Adipose tissue (tissue), 3 donors: ENCODE results near the gene HLCS. TPM values are rescaled to one million over a fixed set of nuclear protein-coding genes. Genes with fewer than 3 reads are reported as not detected.

ENCODE experiments used
- H3K27ac ChIP-seq: one replicate; pipeline ENCODE4 v1.5.1; 2013; ENCODE audit warnings: low read depth, low read length
- WGBS, 3 donors: extraction: QIAGEN DNeasy Blood & Tissue Kit; methylation state at CpG; one replicate each; pipeline ENCODE4 v1.1.7; 2013; 5-methylcytosine and 5-hydroxymethylcytosine counted together
- polyA plus RNA-seq, 3 donors: library from polyadenylated mRNA; stranded (reverse); fragments of 200-250 nt; gene quantifications; one replicate each; pipeline ENCODE4 v1.2.3, GENCODE V29; 2013
- donor health status: healthy with polysubstance abuse.
- donor health status: Bipolar disorder and iron deficiency.
- donor health status: healthy.

Gene HLCS
- polyA plus RNA-seq, 3 donors = 6.0 to 7.8 (median 7.3) TPM

DNA sequence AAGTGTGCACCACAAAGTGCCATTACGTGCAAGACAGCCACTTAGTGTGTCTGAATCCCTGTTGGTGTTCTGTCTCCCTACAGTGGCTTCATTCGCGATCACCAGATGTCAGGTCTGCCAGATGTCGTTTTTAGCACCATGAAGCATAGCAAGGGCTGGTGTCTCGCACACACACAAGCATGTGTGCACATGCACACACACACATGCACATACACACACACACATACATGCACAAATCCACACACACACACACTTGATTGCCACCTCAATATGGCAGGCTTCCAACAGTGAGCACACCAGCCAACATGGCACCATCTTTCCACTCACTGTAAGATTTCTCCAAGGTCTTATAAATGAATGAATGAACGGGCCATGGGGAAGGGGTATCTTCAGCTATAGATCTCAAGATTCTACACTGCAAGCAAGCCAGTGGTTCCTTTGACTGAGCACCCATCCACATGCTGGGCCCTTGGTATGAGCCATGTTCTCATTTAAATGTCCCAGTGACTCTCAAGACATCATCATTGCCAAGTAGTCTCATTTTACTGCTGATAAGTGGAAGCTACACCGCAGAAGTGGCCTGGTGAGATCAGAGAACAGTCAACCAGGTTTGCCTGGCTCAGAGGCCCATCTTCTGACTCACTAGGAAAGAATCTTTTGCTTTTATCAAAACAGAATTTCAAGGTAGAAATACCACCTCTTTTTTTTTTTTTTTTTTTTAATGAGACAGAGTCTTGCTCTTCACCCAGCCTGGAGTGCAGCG is 182.7 kb downstream of the HLCS start:
- WGBS, 3 donors = 94 to 96% (median 96%) methylated on average over 8 of the region's 8 CpGs
- H3K27ac ChIP-seq = no peak overlapping the region

DNA sequence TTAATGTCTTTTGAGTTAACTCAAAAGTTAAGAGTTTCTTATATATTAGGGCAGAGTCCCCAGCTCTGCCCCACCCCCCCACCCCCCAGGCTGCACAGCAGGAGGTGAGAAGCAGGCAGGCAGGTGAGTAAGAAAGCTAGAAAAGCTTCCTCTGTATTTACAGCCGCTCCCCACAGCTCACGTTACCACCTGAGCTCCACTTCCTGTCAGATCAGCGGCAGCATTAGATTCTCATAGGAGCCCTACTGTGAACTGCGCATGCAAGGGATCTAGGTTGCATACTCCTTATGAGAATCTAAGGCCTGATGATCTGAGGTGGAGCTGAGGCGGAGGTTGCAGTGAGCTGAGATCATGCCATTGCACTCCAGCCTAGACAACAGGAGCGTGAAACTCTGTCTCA is 185.6 kb downstream of the HLCS start:
- H3K27ac ChIP-seq = no peak overlapping the region
- whole genome bisulfite sequencing, 3 donors = 80 to 99% (median 97%) methylated on average over 6 of the region's 6 CpGs

GRCh38 chr21:36776981-36777617 is 189.4 kb downstream of the HLCS start:
- no peak overlapping the region for H3K27ac ChIP-seq
- WGBS, 3 donors = 68 to 79% (median 74%) methylated on average over 10 of the region's 10 CpGs

- WGBS, 3 donors = 62 to 76% (median 70%) methylated on average over 8 of the region's 8 CpGs
- no peak overlapping the region for H3K27ac ChIP-seq
Observed at GRCh38 chr21:36773995-36774394, 192.5 kb downstream of the HLCS start.

- H3K27ac ChIP-seq = no peak overlapping the region
- 14 to 71% (median 46%) methylated on average over 5 of the region's 5 CpGs for WGBS, 3 donors
Observed at GRCh38 chr21:36773117-36773516, 193.4 kb downstream of the HLCS start.

GRCh38 chr21:36769051-36769839 is 197.2 kb downstream of the HLCS start:
- H3K27ac ChIP-seq = no peak overlapping the region
- 37 to 56% (median 55%) methylated on average over 8 of the region's 8 CpGs for WGBS, 3 donors

GRCh38 chr21:36768496-36768895 is 198.0 kb downstream of the HLCS start:
- no peak overlapping the region for H3K27ac ChIP-seq
- 89 to 94% (median 94%) methylated on average over 13 of the region's 13 CpGs for WGBS, 3 donors

DNA sequence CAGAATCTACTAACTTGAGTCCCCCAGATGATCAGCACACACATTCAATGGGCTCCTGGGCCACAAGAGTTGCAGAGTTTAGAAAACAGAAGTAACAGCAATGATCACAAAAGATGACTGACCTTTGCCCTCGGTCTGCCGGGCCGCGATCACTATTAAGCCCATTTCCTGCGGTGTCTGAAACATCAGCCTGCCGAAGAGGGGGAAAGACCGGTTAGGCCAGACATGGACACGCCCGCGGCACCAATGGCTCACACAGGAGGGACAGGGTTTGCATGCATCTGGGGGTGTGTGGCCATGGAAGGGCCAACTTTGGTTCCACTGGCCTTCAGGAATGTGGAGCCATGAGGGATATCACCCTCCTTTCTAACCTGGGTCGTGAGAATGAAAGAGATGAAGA is 199.4 kb downstream of the HLCS start:
- H3K27ac ChIP-seq = no peak overlapping the region
- WGBS, 3 donors = 94 to 98% (median 96%) methylated on average over 11 of the region's 11 CpGs

DNA sequence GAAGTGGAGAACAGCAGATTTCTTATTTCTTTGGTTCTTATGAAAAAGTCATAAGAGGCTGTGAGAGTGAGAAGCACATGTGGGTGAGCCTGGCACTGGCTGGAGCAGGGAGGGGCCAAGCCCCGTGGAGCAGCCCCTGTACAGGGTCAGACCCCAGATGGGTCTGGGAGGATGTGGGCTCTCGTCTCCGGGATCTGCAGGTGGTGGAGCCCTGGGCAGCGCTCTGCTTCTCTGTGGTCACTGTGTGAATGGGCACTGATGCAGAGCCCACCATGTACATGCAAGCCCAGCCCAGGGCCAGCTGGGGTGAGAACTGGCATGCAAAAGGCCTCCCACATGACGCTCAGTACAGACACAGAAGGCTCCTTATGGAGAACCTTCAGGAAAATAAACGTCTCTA is 200.0 kb downstream of the HLCS start:
- H3K27ac ChIP-seq = no peak overlapping the region
- 94 to 95% (median 95%) methylated on average over 6 of the region's 6 CpGs for WGBS, 3 donors

DNA sequence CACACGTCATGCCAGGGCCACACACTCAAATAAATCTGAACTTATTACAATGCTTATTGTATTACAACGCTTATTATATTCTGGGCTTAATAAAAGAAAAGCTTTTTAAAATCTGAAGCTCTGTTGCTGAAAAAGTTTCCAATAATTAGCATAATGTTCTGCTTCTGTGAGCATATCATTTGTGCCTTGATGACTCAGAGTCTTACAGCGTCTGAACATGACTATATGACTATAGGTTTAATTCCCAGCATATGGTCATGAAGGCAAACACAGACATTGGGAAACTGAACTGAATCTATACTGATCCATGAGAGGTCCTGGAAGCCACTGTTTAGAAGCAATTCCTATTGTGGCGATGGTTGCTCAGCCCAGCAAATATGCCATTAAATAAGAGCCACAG is 201.2 kb downstream of the HLCS start:
- H3K27ac ChIP-seq = no peak overlapping the region
- 95 to 97% (median 97%) methylated on average over 4 of the region's 4 CpGs for WGBS, 3 donors

DNA sequence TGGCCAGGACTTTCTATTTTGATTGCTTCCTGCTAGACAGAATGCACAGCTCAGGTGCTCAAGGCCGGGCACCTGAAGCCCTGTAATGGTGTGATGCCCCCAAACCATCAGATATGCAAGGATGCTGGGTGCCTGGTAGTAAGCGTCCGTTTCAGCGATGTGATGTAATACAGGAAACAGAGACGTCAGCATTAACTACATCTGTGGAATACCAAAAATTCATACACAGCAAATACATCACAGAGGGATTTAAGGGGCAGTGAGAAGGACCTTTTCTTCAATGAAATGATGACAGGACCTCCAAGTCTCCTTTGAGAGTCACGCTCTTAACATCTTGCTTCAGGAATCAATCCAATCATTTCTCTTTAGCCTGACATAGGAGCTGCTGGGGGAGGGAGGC is 203.2 kb downstream of the HLCS start:
- H3K27ac ChIP-seq = no peak overlapping the region
- WGBS, 3 donors = 78 to 95% (median 80%) methylated on average over 6 of the region's 6 CpGs

- H3K27ac ChIP-seq = no peak overlapping the region
- WGBS, 3 donors = 90 to 91% (median 90%) methylated on average over 9 of the region's 9 CpGs
Observed at GRCh38 chr21:36762642-36763041, 203.8 kb downstream of the HLCS start.

DNA sequence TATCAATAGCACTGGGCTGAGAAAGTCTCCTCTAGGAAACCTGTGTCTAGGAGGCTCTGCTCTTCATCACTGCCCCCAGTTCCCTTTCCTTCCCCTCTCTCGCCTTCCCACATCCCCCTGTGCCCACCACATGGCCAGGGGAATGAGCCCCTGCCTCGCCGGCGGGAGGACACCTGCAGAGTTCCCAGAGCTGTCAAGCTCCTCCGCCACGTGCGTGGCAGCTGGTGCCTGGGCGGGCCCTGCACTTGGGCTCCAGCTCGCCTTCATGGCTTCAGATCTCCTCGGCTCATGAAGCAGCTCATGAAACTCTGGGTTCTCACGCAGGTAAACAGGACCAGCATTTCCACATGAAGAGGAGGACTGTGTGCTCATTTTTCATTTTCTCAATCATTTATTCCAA is 204.8 kb downstream of the HLCS start:
- WGBS, 3 donors = 55 to 99% (median 93%) methylated on average over 11 of the region's 11 CpGs
- no peak overlapping the region for H3K27ac ChIP-seq

GRCh38 chr21:36759348-36760083 is 207.0 kb downstream of the HLCS start:
- 77 to 79% (median 79%) methylated on average over 12 of the region's 12 CpGs for WGBS, 3 donors
- no peak overlapping the region for H3K27ac ChIP-seq

DNA sequence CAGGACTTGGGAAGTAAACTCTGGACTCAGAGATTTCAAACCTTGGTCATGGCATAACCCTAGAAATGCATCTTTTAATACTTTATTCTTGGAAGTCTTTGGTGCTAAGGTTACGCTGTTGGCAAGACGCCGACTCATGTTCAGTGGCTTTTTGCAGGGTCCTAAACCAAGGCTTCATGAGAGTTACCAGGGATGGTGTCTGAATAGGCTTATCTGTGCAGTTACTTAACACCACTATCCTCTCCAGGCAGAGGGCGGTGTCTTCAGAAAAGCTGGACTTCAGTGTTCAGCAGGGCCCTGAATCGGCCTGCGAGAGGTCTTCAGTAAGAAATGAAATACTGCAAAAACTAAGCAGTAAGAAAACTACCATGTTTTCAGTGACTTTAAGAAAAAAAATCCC is 209.3 kb downstream of the HLCS start:
- H3K27ac ChIP-seq = no peak overlapping the region
- WGBS, 3 donors = 95 to 96% (median 95%) methylated on average over 6 of the region's 6 CpGs

- 88 to 91% (median 89%) methylated on average over 7 of the region's 7 CpGs for WGBS, 3 donors
Observed at GRCh38 chr21:36756527-36756926, 209.9 kb downstream of the HLCS start.

DNA sequence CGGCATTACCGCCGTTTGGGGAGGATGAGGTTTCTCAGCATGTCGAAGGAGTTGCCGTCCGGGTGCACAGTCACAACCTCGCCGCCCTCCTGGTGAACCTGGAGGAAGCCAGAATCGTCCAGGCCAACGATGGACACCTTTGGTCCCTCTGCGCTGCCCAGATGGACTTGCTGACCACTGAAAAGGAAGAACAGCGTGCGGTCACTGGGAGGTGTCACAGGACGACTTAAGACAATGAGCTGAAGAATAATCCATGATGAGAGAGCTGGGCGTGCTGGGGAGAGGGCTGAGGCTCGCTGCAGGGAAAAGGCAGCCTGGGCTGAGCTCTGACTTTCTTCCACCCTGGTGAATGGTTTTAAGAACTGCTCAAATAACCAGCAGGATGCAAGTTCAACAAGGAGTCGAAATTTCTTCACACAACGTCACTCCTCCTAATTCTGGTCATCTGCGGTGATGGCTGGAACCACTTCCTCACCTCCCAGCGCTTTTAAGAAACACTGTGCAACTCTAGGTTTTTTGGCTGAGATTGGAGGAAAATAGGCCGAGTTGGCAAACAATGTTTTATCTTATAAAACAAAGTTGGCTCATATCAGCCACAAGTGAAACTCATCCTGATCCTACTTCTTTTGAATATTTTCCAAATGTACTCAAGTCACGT is 212.1 kb downstream of the HLCS start:
- WGBS, 3 donors = 74 to 86% (median 77%) methylated on average over 22 of the region's 22 CpGs
- H3K27ac ChIP-seq = no peak overlapping the region

More at GRCh38 chr21:36756527-36756926, 209.9 kb downstream of the HLCS start:
- H3K27ac ChIP-seq = no peak overlapping the region

GRCh38 chr21:36753556-36753955 is 212.9 kb downstream of the HLCS start:
- no peak overlapping the region for H3K27ac ChIP-seq
- WGBS, 3 donors = 79 to 89% (median 87%) methylated on average over 3 of the region's 3 CpGs
